ENCODE measurements around the gene RGS1.

GRCh38 chr1:192628396-192629057, 53.0 kb downstream of the RGS1 start:
- TF ChIP-seq EZH2phosphoT487 (IDR thresholded peaks at IDR 0.05; ENCODE audit: borderline replicate concordance, low read depth, low read length) (no peak), CTCF (conservative IDR thresholded peaks at IDR 0.05; ENCODE audit: low read length) (no peak)

All from OCI-LY7 (cell line).